ENCODE data around the gene NUCB1. TPM values are rescaled to one million over a fixed set of nuclear protein-coding genes. Genes with fewer than 3 reads are reported as not detected.

The NUCB1 gene
- total RNA-seq, 1 experiment from 2014 or later, result 125 TPM

- Mint-ChIP-seq H3K27ac (peak overlapping the region in 1 of 3 experiments; percentile 29; a peak in 2 of 7 replicates), H3K4me1 (0 out of 4 replicates have a peak, but pooled peaks cover 2% of the 10 kb centered on the region in 2 experiments), H3K9me3 (no peaks in the 10 kb centered on the region), H3K27me3 (ENCODE audit: low read depth) (no peaks in the 10 kb centered on the region; the same call in 1 of the 2 replicates), H3K36me3 (ENCODE audit: insufficient read depth in 1 of 3, low read depth in 3 of 3) (peaks cover 8 to 39% (median 30%) of the 10 kb centered on the region in 3 experiments), H3K4me3 (no peak overlapping the region)
- H4K5ac ChIP-seq (ENCODE audit: insufficient read length, low read depth, low read length), result no peak overlapping the region
- no peak for DNase-seq
- H3T11ph ChIP-seq (ENCODE audit: low read length), result no peak overlapping the region
- no peaks in the 10 kb centered on the region for H3K27me3 ChIP-seq (ENCODE audit: insufficient read depth, low read length)
- H4K20me1 ChIP-seq (ENCODE audit: control insufficient read depth, insufficient read depth, insufficient read length), result no peaks in the 10 kb centered on the region
- no peak overlapping the region for H2BK120ac ChIP-seq (ENCODE audit: low read depth, low read length, poor library complexity, severe bottlenecking)
- H3K14ac ChIP-seq (ENCODE audit: insufficient read depth, low read length), result no peak overlapping the region
- H3K27ac ChIP-seq (ENCODE audit: insufficient read length, low read depth, low read length), result no peak overlapping the region
- no peak overlapping the region for H3K23ac ChIP-seq (ENCODE audit: insufficient read length, low read depth, low read length)
- H3K9ac ChIP-seq (ENCODE audit: extremely low read depth, insufficient read length, low read length), result no peak overlapping the region
- H4K8ac ChIP-seq (replicated peaks; ENCODE audit: insufficient read length, low read depth, low read length), result no peak overlapping the region
- H2BK5ac ChIP-seq (ENCODE audit: insufficient read length, low read length), result no peak overlapping the region
- no peak for TF ChIP-seq CTCF (conservative IDR thresholded peaks at IDR 0.05)
- H2BK20ac ChIP-seq (ENCODE audit: low read depth, low read length, poor library complexity, severe bottlenecking), result no peak overlapping the region
- H3K4ac ChIP-seq (ENCODE audit: low read depth, low read length), result no peak overlapping the region
- H3K4me1 ChIP-seq (ENCODE audit: insufficient read depth, low read length), result no peaks in the 10 kb centered on the region
- H3K79me1 ChIP-seq (ENCODE audit: insufficient read depth, low read depth, low read length, poor library complexity, severe bottlenecking), result no peaks in the 10 kb centered on the region
- no peak overlapping the region for H2BK12ac ChIP-seq (ENCODE audit: insufficient read length, low read depth, low read length)
- no CpG with 5 or more reads among the region's 18 CpGs for WGBS (ENCODE audit: extremely low coverage, insufficient read length, low lambda C conversion rate)
- no peaks in the 10 kb centered on the region for H3K79me2 ChIP-seq (ENCODE audit: insufficient read depth, low read length)
- H3K56ac ChIP-seq (ENCODE audit: insufficient read length, low read depth, low read length), result no peak overlapping the region
- no peak overlapping the region for H2AFZ ChIP-seq (ENCODE audit: low read length)
- no peak overlapping the region for H3K18ac ChIP-seq (ENCODE audit: insufficient read length, low read depth, low read length)
- H3K4me2 ChIP-seq (ENCODE audit: insufficient read depth, insufficient read length, low read length), result no peak overlapping the region
- no peaks in the 10 kb centered on the region for H3K9me3 ChIP-seq (ENCODE audit: control insufficient read depth, low read depth, low read length)
- H4K91ac ChIP-seq (ENCODE audit: insufficient read length, low read depth, low read length), result no peak overlapping the region
- no peaks in the 10 kb centered on the region for H3K23me2 ChIP-seq (ENCODE audit: insufficient read length, low read depth, low read length, poor library complexity, severe bottlenecking)
- H2AK5ac ChIP-seq (ENCODE audit: insufficient read length, low read length), result no peak overlapping the region
- H2BK15ac ChIP-seq (ENCODE audit: low read depth, low read length), result no peak overlapping the region
These were observed 22.7 kb downstream of the NUCB1 start for GRCh38 chr19:48922548-48923490.

Data from H9 (cell line).